GM18519 (cell line): Measurements from ENCODE around the gene C20orf141.
"Not testable (repeated sequence)": the region's sequence is repeated elsewhere in the genome, so short reads cannot be mapped to it uniquely, and the experiment has no call there.

Experiments
- ATAC-seq: cut with Tn5 transposase; IDR thresholded peaks from one replicate; pipeline ENCODE4 v1.9.1; 2021; ENCODE audit warnings: mild to moderate bottlenecking, moderate library complexity; ENCODE audit not compliant: unreplicated experiment, low FRiP score

Gene C20orf141

DNA sequence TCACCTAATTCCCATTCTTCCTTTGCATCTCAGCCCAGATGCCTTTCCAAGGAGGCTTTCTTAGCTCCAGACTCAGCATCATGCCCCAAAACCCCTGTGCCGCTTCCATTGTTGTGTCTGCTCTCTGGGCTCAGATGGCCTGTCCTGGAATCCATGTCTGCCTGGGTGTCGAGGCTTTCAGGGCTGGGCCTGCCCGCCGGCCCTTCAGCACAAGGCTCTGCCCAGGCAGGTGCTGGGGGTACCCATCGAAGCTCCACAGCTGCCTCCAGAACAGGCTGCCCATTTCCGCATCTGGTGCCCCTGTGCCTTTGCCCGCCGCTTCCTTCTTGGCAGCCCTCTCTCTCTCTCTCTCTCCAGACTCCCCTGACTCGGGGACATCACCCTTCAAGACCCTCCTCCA lies 15.5 kb upstream of the C20orf141 start:
- no peak for ATAC-seq

DNA sequence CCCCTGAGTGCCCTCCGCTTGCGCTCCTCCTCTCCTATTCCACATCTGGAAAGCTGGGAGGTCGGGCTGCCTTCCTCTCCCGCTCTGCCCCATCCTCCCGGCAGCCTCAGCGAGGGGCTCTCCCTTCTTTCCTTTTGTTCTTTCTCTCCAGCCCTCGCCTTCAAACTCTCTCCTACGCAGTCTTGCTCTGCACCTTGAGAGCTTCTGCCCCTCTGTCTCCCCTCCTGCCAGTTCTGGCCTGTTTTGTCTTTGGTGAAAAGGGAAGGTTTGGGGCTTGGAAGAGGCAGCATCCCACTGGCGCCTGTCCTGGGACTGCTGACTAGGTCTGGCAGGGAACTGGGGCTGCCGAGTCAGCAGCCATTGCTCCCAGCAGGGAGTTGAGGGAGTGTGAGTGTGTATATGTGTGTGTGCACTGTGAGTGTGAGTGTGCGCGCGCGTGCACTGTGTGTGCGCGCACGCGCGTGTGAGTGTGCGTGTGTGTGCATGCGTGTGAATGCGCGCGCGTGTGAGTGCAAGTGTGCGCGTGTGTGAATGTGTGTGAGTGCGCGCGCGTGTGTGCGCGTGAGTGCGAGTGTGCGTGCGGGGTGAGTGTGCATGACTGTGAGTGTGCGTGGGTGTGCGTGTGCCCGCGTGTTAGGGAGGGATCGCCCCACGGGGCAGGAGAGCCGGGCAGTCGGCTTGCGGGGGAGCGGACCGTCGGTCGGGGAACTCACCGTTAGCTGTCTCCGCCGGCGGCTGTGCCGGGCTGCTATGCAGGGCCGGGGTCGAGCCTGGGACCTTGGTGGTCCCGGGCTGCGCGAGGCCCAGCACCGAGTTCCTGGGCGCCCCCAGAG lies 14.9 kb upstream of the C20orf141 start:
- ATAC-seq, result no peak

DNA sequence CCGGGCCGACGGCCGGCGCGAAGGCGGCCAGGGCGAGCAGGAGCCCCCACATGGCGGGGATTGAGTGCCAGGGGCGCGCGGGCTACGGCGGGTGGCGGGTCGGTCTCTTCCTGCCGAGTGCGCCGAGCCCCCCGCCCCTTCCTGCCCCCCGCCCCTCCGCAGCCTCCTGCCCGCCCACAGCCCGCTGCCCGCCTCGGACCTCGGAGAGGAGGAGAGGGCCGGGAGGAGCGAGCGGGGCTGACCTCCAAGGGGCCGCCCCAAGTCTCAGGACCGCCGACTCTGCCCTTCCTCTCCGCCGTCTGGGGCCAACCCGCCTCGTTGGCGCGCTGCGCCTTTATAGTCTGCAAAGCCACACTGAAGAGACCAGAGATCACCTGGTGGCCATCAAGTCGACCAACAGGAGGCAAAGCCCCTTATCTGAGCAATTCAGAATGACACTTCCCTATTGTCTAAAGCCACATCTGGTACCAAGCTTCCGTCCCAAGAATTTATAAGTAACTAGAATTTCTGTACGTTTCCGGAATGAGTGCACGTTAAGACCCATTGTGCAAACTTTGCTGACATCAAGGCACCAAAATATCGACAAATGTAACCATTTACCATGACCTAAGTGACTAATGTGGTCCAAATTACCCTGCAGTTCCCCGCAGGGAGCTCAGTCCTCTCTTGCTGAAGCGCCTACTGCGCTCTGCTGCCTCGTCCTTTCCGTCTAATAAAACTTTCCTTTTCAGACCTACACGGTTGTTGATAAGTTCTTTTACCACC lies 14.1 kb upstream of the C20orf141 start, which contains the start of gene CPXM1:
Gene CPXM1, minus strand, starts transcription at position 107 of the 765 bp plus-strand sequence. Its CDS starts 55 bp downstream, at position 52.
- no peak for ATAC-seq

DNA sequence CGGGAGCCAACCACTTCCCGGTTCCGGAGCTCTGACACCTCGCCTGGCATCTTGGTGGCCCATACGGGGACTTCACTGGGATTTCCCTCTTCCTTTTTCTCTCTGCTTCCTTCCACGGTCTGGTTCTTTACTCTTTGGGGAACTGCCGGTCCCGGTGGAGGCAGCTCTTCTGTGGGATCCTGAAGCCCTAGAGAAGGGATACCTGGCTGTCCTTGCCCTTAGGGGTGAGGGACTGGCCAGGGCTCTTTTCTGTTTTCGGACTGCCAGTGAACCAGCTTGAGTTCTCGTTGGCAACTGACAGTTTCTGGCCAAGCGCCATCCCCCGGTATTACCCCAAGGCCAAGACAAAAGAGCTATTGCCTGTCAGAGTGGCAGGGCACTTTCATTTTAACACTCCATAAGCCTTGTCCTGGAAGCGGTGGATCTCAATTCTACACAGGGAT lies 13.5 kb upstream of the C20orf141 start:
- ATAC-seq, result no peak

DNA sequence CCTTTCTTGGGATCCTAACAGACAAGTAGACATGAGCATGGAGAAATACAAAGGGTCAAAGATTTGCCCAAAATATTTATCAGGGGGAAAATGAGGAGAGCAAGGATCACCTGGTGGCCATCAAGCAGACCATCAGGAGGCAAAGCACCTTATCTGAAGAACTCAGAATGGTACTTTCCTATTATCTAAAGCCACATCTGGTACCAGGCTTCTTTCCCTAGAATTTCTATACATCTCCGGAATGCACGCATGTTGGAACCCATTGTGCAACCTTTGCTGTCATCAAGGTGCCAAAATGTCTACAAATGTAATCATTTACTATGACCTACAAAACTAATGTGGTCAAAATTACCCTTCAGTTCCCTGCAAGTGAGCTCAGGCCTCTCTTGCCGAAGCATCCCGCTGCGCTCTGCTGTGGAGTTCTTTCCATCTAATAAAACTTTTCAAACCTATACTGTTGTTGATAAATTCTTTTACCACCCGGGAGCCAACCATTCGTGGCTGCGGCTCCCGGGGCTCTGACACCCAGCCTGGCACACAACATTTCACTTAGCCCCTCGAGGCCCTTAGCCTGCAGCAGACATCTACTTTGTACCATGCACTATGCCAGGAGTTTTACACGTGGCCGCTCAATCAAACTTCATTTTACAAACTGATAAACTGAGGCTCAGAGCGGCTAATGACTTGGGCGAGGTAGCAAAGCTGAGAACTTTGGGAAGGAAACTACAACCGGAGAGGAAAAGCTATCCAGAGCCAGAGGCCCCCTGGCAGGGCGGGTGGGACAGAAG lies 10.6 kb upstream of the C20orf141 start:
- no peak for ATAC-seq

DNA sequence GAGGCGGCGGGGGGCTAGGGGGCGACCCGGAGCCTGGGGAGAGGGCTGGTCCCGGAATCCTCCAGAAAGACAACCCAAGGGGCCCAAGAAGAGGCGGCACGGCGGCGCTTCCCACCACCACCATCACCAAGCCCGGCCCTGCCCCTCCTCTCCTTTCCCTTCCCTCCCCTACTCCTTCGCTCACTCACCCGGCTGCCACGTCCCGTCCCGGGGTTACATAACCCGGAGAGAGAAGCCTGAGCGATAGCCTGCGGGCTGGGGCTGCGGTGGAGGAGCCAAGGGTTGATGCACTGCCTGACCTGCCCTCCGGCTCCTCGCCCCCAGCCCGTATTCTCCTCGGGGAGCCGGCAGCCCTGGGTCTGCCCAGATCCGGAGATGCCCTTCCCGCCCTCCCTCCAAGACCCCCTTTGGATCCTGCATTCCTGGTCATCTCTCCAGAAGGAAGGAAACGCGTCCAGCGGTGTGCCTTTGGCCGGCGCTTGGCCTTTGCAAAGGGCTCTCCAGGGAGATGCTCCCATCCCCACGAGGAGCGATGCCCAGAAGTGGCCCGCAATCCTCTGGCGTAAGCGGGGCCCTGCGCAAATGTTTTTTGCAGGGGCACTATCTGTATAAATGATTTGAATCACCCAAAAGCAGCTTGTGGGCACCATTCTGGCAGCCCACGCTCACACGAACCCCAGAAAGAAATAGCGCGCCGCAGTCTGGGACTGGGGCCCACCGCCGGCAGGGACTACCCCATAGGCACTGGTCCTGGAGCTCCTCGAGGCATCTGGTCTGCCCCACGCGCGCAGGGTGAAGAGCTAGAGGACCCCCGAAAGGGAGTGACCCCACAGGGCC lies 9.7 kb upstream of the C20orf141 start:
- ATAC-seq, result no peak

DNA sequence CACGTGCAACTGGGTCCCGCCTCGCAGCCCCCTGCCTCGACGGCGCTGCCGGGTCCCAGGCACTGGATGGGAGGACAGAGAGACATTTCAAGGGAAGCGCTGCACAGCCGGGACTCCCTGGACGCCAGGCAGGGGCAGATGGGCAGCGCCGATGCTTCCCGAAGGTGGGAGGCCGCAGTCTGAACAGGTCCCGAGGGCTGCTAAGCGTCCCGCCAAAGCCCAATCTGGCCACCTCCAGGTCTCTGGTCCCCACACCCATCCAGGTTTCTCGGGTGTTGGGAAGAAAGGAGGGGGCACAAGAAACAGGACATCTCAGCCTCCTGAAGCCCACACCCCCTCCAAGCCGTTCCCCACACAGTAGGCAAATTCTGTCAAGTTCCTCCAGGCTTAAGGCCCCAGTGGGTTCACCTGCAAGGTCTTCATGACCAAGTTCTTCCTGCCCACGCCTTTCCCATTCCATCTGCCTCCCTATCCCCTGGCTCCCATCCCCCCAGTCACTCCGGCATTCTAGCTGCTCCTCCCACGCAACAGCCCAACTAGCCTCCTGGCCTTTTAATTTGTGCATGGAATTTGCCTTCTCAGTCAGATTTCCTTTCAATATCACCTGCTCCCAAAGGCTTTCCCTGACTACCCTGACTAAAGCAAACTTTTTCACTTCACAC lies 9.0 kb upstream of the C20orf141 start:
- no peak for ATAC-seq

DNA sequence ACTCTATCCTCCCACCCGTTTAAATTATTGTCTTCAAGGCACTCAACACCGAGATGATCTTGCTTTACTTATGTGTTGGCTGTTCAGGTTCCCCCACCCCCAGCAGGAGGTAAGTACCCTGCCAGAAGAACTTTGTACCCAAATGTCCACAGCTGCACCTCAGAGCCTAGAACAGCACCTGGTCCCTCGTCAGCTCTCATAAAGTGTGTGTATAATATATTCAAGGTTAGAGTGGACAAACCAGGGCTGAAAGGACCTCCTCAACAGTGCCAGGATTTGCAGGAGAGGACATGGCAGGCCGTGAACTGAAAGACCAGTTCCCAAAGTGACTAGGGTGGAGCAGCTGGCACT lies 8.5 kb upstream of the C20orf141 start:
- no peak for ATAC-seq

DNA sequence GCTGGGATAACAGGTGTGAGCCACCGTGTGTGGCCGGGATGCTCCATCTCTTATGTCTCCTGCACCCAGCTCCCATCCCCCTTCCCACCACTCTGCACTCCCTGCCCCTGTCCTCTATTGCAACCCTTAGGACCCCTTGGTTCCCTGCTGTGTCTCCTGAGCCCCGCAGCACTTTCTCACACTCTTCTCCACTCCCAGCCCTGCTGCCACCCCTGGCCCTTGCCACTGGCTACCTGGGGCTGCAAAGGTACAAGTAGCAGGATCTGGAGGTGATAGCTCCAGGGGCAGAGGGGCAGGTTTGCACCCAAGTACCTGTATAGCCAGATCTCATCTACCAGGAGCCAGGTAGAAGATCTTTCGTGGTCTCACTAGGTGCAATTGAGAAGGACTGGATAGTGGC lies 7.8 kb upstream of the C20orf141 start:
- no peak for ATAC-seq

DNA sequence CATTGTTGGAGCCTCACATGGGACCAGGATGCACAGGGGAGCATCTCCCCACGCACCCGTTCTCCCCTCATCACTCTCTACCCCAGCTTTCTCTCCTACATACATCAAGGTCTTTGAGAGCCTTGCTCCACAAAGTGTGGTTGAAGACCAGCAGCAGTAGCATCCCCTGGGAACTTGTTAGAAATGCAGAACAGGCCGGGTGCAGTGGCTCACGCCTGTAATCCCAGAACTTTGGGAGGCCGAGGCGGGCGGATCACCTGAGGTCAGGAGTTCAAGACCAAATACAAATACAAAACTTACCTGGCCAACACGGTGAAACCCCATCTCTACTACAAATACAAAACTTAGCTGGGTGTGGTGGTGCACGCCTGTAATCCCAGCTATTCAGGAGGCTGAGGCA lies 6.9 kb upstream of the C20orf141 start:
- ATAC-seq, result not testable (repeated sequence)

DNA sequence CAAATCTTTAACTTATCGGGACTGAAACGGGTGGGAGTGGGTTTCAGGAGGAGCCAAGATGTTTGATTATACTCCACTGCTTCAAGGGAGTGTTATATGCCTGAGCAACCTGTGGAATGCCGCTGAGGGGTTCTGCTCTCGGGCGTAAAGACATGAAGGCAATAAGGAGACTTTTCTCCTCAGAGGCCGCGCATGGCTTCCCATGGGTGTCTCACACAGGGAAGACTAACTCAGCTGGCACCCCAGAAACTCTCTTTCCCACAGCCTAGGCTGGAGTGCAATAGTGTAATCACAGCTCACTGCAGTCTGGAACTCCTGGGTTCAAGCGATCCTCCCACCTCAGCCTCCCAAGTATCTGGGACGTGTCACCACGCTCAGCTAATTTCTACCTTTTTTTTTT lies 5.1 kb upstream of the C20orf141 start:
- no peak for ATAC-seq

DNA sequence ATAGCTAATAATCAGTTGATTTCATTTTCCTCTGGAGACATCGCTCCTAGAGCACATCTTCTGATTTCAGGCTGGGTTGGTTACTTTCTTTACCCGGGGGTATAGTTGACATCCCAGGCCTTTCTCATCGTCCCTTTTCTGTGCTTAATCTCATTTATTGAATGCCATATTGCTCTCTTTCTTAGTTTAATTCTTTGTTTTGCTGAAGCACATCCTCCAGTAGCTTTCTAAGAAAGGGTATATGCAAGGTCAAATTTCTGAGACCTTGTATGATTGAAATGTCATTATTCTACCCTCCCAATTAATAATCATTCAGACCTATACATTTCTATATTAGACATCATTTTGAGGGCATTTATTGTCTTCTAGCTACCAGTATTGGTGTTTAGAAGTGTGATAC lies 2.6 kb upstream of the C20orf141 start:
- no peak for ATAC-seq

DNA sequence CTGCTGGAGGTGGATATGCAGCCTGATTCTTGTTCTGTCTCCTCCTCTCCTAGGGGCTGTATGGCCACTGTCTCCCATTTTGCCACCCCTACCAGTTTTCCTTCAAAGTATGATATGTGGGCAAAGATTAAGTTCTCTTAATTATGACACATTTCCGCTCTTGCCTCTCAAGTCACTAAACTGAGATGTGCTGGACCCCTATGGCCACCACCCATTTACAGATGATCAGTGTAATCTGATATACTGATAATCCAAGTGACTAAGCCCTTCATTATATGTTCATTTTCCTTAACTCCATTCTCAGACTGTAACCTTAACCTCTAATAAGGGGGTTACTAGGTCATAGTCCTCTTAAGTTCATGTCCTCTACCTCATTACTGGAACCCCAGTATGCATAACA lies 711 bp upstream of the C20orf141 start:
- no peak for ATAC-seq

DNA sequence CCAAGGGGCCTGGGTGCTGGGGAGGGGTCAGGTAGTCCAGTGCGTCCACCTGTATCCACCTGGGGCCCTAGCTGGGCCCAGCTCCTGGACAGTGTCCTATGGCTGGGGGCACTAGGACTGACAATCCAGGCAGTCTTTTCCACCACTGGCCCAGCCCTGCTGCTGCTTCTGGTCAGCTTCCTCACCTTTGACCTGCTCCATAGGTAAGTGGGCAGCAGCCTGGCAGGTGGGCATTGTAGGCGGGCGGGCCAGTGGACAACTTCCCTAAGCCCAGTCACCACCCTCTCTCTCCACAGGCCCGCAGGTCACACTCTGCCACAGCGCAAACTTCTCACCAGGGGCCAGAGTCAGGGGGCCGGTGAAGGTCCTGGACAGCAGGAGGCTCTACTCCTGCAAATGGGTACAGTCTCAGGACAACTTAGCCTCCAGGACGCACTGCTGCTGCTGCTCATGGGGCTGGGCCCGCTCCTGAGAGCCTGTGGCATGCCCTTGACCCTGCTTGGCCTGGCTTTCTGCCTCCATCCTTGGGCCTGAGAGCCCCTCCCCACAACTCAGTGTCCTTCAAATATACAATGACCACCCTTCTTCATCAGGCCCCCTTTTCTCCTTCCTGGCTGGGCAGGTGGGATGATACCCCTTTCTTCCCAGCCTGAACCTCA lies 584 bp downstream of the C20orf141 start:
- ATAC-seq, result no peak

DNA sequence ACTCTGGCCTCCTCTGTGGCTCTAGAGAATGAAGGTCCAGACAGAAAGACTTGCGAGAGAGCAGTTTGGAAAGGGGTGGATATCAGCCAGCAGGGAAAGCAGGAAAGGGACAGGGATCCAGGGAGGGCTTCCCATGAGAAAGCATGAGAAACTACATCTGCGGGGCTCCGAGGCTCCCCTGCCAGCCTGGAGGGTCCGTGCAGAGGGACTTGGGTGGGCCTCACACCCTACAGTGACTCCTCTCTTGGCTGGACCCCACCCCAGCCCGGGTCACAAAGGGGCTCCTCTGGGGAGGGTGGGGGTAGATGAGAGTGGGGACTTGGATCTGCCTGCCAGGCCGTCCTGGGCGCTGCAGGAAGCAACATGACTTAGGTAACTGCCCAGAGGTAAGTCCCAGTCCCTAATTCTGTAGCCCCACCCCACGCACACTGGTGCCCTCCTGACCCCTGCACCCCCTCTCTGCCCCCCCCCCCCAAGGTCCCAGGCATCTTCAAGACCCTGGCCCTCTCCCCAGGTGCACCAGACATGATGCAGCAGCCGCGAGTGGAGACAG lies 1.3 kb downstream of the C20orf141 start, which contains the start of gene TMEM239:
Gene TMEM239, plus strand, starts transcription at position 335 of the 553 bp plus-strand sequence. Its CDS starts 191 bp downstream, at position 526.
- ATAC-seq, result no peak

DNA sequence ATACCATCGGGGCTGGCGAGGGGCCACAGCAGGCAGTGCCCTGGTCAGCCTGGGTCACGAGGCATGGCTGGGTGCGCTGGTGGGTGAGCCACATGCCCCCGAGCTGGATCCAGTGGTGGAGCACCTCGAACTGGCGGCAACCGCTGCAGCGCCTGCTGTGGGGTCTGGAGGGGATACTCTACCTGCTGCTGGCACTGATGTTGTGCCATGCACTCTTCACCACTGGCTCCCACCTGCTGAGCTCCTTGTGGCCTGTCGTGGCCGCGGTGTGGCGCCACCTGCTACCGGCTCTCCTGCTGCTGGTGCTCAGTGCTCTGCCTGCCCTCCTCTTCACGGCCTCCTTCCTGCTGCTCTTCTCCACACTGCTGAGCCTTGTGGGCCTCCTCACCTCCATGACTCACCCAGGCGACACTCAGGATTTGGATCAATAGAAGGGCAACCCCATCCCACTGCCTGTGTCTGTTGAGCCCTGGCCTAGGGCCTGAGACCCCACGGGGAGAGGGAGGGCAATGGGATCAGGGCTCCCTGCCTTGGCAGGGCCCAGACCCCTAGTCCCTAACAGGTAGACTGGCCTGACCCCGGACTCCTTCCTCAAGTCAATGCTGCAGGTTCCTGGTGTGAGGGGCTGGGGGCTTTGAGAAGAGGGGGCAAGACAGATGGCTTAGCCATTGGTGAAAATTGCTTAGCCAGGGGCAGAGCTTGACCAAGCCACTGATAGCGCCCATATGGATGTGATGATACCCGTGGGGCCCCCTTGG lies 2.0 kb downstream of the C20orf141 start:
- ATAC-seq, result no peak

DNA sequence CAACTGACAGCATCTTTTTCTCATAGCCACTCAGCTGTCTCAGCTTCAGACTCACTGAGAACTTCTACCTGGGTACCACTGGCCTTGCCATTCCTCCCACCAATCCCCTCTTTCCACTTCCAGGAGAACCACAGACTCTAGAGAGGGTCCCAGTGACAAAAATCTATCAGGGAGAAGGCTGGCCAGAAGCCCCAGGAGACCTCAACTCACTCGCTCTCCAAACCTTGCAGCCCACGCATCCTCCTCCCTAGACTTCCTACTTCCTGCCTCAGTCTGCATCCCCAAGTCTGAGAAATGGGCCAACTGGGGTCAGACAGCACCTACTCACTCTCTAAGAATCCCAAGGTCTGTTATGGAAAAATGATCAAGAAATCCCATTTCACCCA lies 2.5 kb downstream of the C20orf141 start:
- no peak for ATAC-seq
